Right forelimb (tissue), 1 donor: ENCODE results near the gene HK1.

Experiments
- DNase-seq: peaks from one replicate; pipeline ENCODE4 v3.0.0-alpha.2; 2018

Gene HK1

GRCh38 chr10:69352569-69353264 is 74.4 kb downstream of the HK1 start:
- DNase-seq, result no peak

- no peak for DNase-seq
These were observed 75.8 kb downstream of the HK1 start for GRCh38 chr10:69353977-69354635.

- no peak for DNase-seq
These were observed 77.9 kb downstream of the HK1 start for GRCh38 chr10:69356187-69356586.

- no peak for DNase-seq
These were observed 80.0 kb downstream of the HK1 start for GRCh38 chr10:69358148-69358795.

- no peak for DNase-seq
These were observed 80.9 kb downstream of the HK1 start for GRCh38 chr10:69359148-69359547.

GRCh38 chr10:69359594-69359993 is 81.3 kb downstream of the HK1 start:
- no peak for DNase-seq

- peak; percentile 77 for DNase-seq
These were observed 82.4 kb downstream of the HK1 start for GRCh38 chr10:69360485-69361302.

GRCh38 chr10:69361303-69361614 is 83.0 kb downstream of the HK1 start:
- DNase-seq, result no peak

GRCh38 chr10:69362471-69362954 is 84.2 kb downstream of the HK1 start:
- DNase-seq, result no peak

GRCh38 chr10:69363666-69364065 is 85.4 kb downstream of the HK1 start:
- no peak for DNase-seq

GRCh38 chr10:69364232-69364940 is 86.1 kb downstream of the HK1 start:
- no peak for DNase-seq

- no peak for DNase-seq
These were observed 88.4 kb downstream of the HK1 start for GRCh38 chr10:69366738-69367137.

- no peak for DNase-seq
These were observed 89.2 kb downstream of the HK1 start for GRCh38 chr10:69367469-69367868.

GRCh38 chr10:69372126-69372980 is 94.1 kb downstream of the HK1 start:
- DNase-seq, result no peak

GRCh38 chr10:69374242-69374641 is 95.9 kb downstream of the HK1 start:
- DNase-seq, result no peak

GRCh38 chr10:69374931-69375306 is 96.6 kb downstream of the HK1 start:
- DNase-seq, result no peak

- DNase-seq, result no peak
These were observed 97.2 kb downstream of the HK1 start for GRCh38 chr10:69375307-69376151.

GRCh38 chr10:69376662-69377061 is 98.4 kb downstream of the HK1 start:
- DNase-seq, result no peak

- no peak for DNase-seq
These were observed 98.9 kb downstream of the HK1 start for GRCh38 chr10:69377191-69377590.

- DNase-seq, result no peak
These were observed 99.6 kb downstream of the HK1 start for GRCh38 chr10:69377933-69378332.

GRCh38 chr10:69379800-69380199 is 101.5 kb downstream of the HK1 start:
- no peak for DNase-seq
